WTC11 (cell line): ENCODE data around the gene PRR5.

ENCODE experiments used
- CREB1 ChIP-seq: sonication (generic); formaldehyde crosslinking; IDR thresholded peaks from 2 replicates; pipeline ENCODE4 v1.8.0; 2023; ENCODE audit warnings: mild to moderate bottlenecking, missing genetic modification reagents
- IRF1 ChIP-seq: sonication (generic); formaldehyde crosslinking; IDR thresholded peaks from 2 replicates; pipeline ENCODE4 v1.8.0; 2023; ENCODE audit warnings: missing genetic modification reagents
- JUN ChIP-seq: sonication (generic); formaldehyde crosslinking; IDR thresholded peaks from 2 replicates; pipeline ENCODE4 v1.8.0; 2023; ENCODE audit warnings: mild to moderate bottlenecking, missing genetic modification reagents
- NR2C2 ChIP-seq: sonication (generic); formaldehyde crosslinking; IDR thresholded peaks from 2 replicates; pipeline ENCODE4 v1.8.0; 2022; ENCODE audit warnings: mild to moderate bottlenecking, missing genetic modification reagents
- TP53 ChIP-seq: sonication (generic); formaldehyde crosslinking; IDR thresholded peaks from 2 replicates; pipeline ENCODE4 v1.8.1; 2023; ENCODE audit warnings: mild to moderate bottlenecking, missing genetic modification reagents
- USF1 ChIP-seq: sonication (generic); formaldehyde crosslinking; IDR thresholded peaks from 2 replicates; pipeline ENCODE4 v1.8.0; 2022; ENCODE audit warnings: mild to moderate bottlenecking, missing genetic modification reagents
- ZBTB21 ChIP-seq: sonication (generic); formaldehyde crosslinking; IDR thresholded peaks from 2 replicates; pipeline ENCODE4 v1.8.1; 2023; ENCODE audit warnings: mild to moderate bottlenecking, missing genetic modification reagents, borderline replicate concordance
- ZNF423 ChIP-seq: fragments of 250-450 bp; sonication (Bioruptor Pico); IDR thresholded peaks from 2 replicates; pipeline ENCODE4 v2.1.2; 2022; ENCODE audit warnings: mild to moderate bottlenecking, moderate library complexity
- TF ChIP-seq, protein P1 (sequence below): fragments of 250-450 bp; sonication (Bioruptor Pico); IDR thresholded peaks from 2 replicates; pipeline ENCODE4 v2.1.2; 2022; ENCODE audit warnings: mild to moderate bottlenecking, moderate library complexity
- TF ChIP-seq, protein P2 (sequence below): fragments of 200-600 bp; IDR thresholded peaks from 2 replicates; pipeline ENCODE4 v1.8.0; 2022; ENCODE audit warnings: antibody characterized with exemption
- TF ChIP-seq, protein P3 (sequence below): sonication (generic); formaldehyde crosslinking; IDR thresholded peaks from 2 replicates; pipeline ENCODE4 v1.8.1; 2023; ENCODE audit warnings: mild to moderate bottlenecking, missing genetic modification reagents, moderate library complexity
- TF ChIP-seq, protein P4 (sequence below): sonication (generic); formaldehyde crosslinking; IDR thresholded peaks from 2 replicates; pipeline ENCODE4 v1.8.0; 2022; ENCODE audit warnings: mild to moderate bottlenecking, missing genetic modification reagents

DNA sequence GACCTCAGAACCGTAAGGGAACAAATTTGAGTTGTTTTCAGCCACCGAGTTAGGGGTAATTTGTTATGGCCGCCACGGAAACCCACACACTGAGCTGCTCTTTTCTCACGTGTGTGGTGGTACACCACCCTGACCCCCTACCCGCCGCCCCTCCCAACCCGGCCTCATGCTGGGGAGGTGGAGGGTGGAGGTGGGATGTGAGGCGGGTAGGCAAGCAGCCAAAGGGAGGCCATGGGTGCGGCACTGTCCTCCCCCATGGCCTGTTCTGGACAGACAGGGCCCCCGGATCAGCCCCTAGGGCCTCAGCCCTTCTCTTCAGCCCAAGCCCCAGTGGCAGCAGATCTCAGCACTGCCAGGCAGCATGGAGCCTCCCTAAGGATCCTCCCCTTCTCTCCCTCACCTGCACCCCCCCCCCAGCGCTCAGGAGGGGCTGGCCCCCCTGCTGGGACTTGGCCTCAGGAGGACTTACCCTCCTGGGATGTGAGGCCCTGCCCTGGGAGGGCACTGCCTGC, 7.9 kb downstream of the PRR5 start:
- TF ChIP-seq IRF1 (CRISPR knock-in tag): no peak
- TF ChIP-seq NR2C2 (CRISPR knock-in tag): no peak
- TF ChIP-seq ZNF423 (CRISPR knock-in tag): no peak
- TF ChIP-seq TP53 (CRISPR knock-in tag): no peak
- TF ChIP-seq, protein P1, sequence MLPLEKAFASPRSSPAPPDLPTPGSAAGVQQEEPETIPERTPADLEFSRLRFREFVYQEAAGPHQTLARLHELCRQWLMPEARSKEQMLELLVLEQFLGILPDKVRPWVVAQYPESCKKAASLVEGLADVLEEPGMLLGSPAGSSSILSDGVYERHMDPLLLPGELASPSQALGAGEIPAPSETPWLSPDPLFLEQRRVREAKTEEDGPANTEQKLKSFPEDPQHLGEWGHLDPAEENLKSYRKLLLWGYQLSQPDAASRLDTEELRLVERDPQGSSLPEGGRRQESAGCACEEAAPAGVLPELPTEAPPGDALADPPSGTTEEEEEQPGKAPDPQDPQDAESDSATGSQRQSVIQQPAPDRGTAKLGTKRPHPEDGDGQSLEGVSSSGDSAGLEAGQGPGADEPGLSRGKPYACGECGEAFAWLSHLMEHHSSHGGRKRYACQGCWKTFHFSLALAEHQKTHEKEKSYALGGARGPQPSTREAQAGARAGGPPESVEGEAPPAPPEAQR (CRISPR knock-in tag): no peak
- TF ChIP-seq, protein P2, sequence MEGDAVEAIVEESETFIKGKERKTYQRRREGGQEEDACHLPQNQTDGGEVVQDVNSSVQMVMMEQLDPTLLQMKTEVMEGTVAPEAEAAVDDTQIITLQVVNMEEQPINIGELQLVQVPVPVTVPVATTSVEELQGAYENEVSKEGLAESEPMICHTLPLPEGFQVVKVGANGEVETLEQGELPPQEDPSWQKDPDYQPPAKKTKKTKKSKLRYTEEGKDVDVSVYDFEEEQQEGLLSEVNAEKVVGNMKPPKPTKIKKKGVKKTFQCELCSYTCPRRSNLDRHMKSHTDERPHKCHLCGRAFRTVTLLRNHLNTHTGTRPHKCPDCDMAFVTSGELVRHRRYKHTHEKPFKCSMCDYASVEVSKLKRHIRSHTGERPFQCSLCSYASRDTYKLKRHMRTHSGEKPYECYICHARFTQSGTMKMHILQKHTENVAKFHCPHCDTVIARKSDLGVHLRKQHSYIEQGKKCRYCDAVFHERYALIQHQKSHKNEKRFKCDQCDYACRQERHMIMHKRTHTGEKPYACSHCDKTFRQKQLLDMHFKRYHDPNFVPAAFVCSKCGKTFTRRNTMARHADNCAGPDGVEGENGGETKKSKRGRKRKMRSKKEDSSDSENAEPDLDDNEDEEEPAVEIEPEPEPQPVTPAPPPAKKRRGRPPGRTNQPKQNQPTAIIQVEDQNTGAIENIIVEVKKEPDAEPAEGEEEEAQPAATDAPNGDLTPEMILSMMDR: no peak
- TF ChIP-seq USF1 (CRISPR knock-in tag): no peak
- TF ChIP-seq, protein P3, sequence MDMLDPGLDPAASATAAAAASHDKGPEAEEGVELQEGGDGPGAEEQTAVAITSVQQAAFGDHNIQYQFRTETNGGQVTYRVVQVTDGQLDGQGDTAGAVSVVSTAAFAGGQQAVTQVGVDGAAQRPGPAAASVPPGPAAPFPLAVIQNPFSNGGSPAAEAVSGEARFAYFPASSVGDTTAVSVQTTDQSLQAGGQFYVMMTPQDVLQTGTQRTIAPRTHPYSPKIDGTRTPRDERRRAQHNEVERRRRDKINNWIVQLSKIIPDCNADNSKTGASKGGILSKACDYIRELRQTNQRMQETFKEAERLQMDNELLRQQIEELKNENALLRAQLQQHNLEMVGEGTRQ (CRISPR knock-in tag): no peak
- TF ChIP-seq CREB1: no peak
- no peak for TF ChIP-seq ZBTB21 (CRISPR knock-in tag)
- TF ChIP-seq, protein P4, sequence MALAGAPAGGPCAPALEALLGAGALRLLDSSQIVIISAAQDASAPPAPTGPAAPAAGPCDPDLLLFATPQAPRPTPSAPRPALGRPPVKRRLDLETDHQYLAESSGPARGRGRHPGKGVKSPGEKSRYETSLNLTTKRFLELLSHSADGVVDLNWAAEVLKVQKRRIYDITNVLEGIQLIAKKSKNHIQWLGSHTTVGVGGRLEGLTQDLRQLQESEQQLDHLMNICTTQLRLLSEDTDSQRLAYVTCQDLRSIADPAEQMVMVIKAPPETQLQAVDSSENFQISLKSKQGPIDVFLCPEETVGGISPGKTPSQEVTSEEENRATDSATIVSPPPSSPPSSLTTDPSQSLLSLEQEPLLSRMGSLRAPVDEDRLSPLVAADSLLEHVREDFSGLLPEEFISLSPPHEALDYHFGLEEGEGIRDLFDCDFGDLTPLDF (CRISPR knock-in tag): no peak
- no peak for TF ChIP-seq JUN (CRISPR knock-in tag)
